Liver (tissue), 9 donors: ENCODE data around the gene USP49. TPM values are rescaled to one million over a fixed set of nuclear protein-coding genes. Genes with fewer than 3 reads are reported as not detected.
A peak's percentile ranks its signal among the peaks of the same experiment; 100 is the strongest.

Source experiments
- DNase-seq: peaks from one replicate; pipeline ENCODE4 v3.0.0-alpha.2; 2017; ENCODE audit warnings: low spot score
- H3K27ac ChIP-seq, 2 donors: one replicate each; pipeline ENCODE4 v1.7.0; 2013; ENCODE audit warnings: inconsistent platforms in 2 of 2, low read length in 2 of 2, control low read depth in 1 of 2, low read depth in 1 of 2, mild to moderate bottlenecking in 1 of 2
- H3K27me3 ChIP-seq, 4 donors: one replicate each; pipeline versions ENCODE4 v1.6.1 to v1.7.0; 2013; ENCODE audit warnings: low read length in 3 of 4, inconsistent platforms in 1 of 4, mild to moderate bottlenecking in 1 of 4, moderate library complexity in 1 of 4; ENCODE audit not compliant: control insufficient read depth in 4 of 4, insufficient read depth in 4 of 4
- H3K36me3 ChIP-seq, 4 donors: one replicate each; pipeline versions ENCODE4 v1.6.1 to v1.7.0; 2013; ENCODE audit warnings: low read length in 3 of 4, mild to moderate bottlenecking in 3 of 4, low read depth in 1 of 4, moderate library complexity in 1 of 4; ENCODE audit not compliant: control insufficient read depth in 4 of 4, insufficient read depth in 3 of 4
- H3K4me1 ChIP-seq, 4 donors: one replicate each; pipeline versions ENCODE4 v1.6.1 to v1.7.0; 2013; ENCODE audit warnings: low read length in 3 of 4, mild to moderate bottlenecking in 3 of 4, moderate library complexity in 1 of 4; ENCODE audit not compliant: control insufficient read depth in 4 of 4, insufficient read depth in 4 of 4
- H3K4me3 ChIP-seq, 3 donors: one replicate each; pipeline versions ENCODE4 v1.6.1 to v1.7.0; 2013; ENCODE audit warnings: low read length in 3 of 3, control low read depth in 1 of 3, low read depth in 1 of 3, mild to moderate bottlenecking in 1 of 3
- H3K9ac ChIP-seq, 2 donors: one replicate each; pipeline ENCODE4 v1.7.0; 2013; ENCODE audit warnings: low read length in 2 of 2, mild to moderate bottlenecking in 2 of 2, moderate library complexity in 2 of 2, control low read depth in 1 of 2, low read depth in 1 of 2
- H3K9me3 ChIP-seq, 4 donors: one replicate each; pipeline versions ENCODE4 v1.6.1 to v1.7.0; 2013; ENCODE audit warnings: low read length in 3 of 4; ENCODE audit not compliant: control insufficient read depth in 4 of 4
- CTCF ChIP-seq: fragments of 150-350 bp; IDR thresholded peaks from 2 replicates; pipeline ENCODE4 v1.5.1; 2017; ENCODE audit warnings: improper control_type of control experiment, low read depth, low read length; ENCODE audit not compliant: missing input control
- EGR1 ChIP-seq, 2 donors: IDR thresholded peaks; 2 replicates each; pipeline ENCODE4 v1.6.1; 2016 to 2018; ENCODE audit warnings: antibody characterized with exemption in 2 of 2, low read depth in 2 of 2
- FOXA1 ChIP-seq: IDR thresholded peaks from 2 replicates; pipeline ENCODE4 v1.6.1; 2016; ENCODE audit warnings: antibody characterized with exemption
- GABPA ChIP-seq, 2 donors: IDR thresholded peaks in 1 of 2; conservative IDR thresholded peaks in 1 of 2; 2 replicates each; pipeline ENCODE4 v1.6.1; 2016; ENCODE audit warnings: antibody characterized with exemption in 2 of 2, mild to moderate bottlenecking in 1 of 2, moderate library complexity in 1 of 2
- HNF4A ChIP-seq, 2 donors: conservative IDR thresholded peaks; 2 replicates each; pipeline ENCODE4 v1.6.1; 2016; ENCODE audit warnings: antibody characterized with exemption in 2 of 2, mild to moderate bottlenecking in 2 of 2
- HNF4G ChIP-seq: IDR thresholded peaks from 2 replicates; pipeline ENCODE4 v1.6.1; 2016; ENCODE audit warnings: antibody characterized with exemption
- JUND ChIP-seq, 2 donors: IDR thresholded peaks; 2 replicates each; pipeline ENCODE4 v1.6.1; 2016; ENCODE audit warnings: antibody characterized with exemption in 2 of 2
- NR2F2 ChIP-seq: IDR thresholded peaks from 2 replicates; pipeline ENCODE4 v1.6.1; 2016; ENCODE audit warnings: antibody characterized with exemption
- RAD21 ChIP-seq, 2 donors: IDR thresholded peaks; 2 replicates each; pipeline ENCODE4 v1.6.1; 2016; ENCODE audit warnings: antibody characterized with exemption in 2 of 2, mild to moderate bottlenecking in 2 of 2
- RXRA ChIP-seq, 2 donors: IDR thresholded peaks; 2 replicates each; pipeline ENCODE4 v1.6.1; 2017 to 2018; ENCODE audit warnings: antibody characterized with exemption in 2 of 2, mild to moderate bottlenecking in 1 of 2
- SP1 ChIP-seq: IDR thresholded peaks from 2 replicates; pipeline ENCODE4 v1.6.1; 2018; ENCODE audit warnings: antibody characterized with exemption, mild to moderate bottlenecking
- TAF1 ChIP-seq: conservative IDR thresholded peaks from 2 replicates; pipeline ENCODE4 v1.6.1; 2016; ENCODE audit warnings: antibody characterized with exemption, mild to moderate bottlenecking
- YY1 ChIP-seq: IDR thresholded peaks from 2 replicates; pipeline ENCODE4 v1.6.1; 2016; ENCODE audit warnings: antibody characterized with exemption, mild to moderate bottlenecking
- WGBS: extraction: QIAGEN DNeasy Blood & Tissue Kit; methylation state at CpG from one replicate; pipeline ENCODE4 v1.1.7; 2013; 5-methylcytosine and 5-hydroxymethylcytosine counted together
- polyA plus RNA-seq, 2 donors: library from polyadenylated mRNA; stranded (reverse) in 1 of 2; unstranded in 1 of 2; fragments of 200-250 nt in 1 of 2; fragments of >200 nt in 1 of 2; fragmentation: Nextera tagmentation in 1 of 2; extraction: Ambion mirVana in 1 of 2; gene quantifications; one replicate each; pipeline versions ENCODE4 v1.2.1 to v1.2.3, GENCODE V29; 2013 to 2015
- total RNA-seq, 2 donors: library from RNA; depleted of rRNA; stranded (reverse); fragments of >200 nt; gene quantifications; one replicate each; pipeline ENCODE4 v1.2.3, GENCODE V29; 2014
- TF ChIP-seq, protein P1 (sequence below): IDR thresholded peaks from 2 replicates; pipeline ENCODE4 v1.6.1; 2016; ENCODE audit warnings: antibody characterized with exemption
- TF ChIP-seq, protein P2 (sequence below): IDR thresholded peaks from 2 replicates; pipeline ENCODE4 v1.6.1; 2016; ENCODE audit warnings: antibody characterized with exemption
- TF ChIP-seq, protein P3 (sequence below): IDR thresholded peaks from 2 replicates; pipeline ENCODE4 v1.6.1; 2016; ENCODE audit warnings: antibody characterized with exemption, mild to moderate bottlenecking
- TF ChIP-seq, protein P4 (sequence below): IDR thresholded peaks from 2 replicates; pipeline ENCODE4 v1.6.1; 2016; ENCODE audit warnings: antibody characterized with exemption
- donor health status: healthy.
- donor health status: healthy.
- donor health status: healthy.
- donor health status: healthy.
- donor health status: healthy.

USP49 gene
- total and polyA plus RNA-seq, 4 donors = 0.33 to 3.4 (median 1.1) TPM

DNA sequence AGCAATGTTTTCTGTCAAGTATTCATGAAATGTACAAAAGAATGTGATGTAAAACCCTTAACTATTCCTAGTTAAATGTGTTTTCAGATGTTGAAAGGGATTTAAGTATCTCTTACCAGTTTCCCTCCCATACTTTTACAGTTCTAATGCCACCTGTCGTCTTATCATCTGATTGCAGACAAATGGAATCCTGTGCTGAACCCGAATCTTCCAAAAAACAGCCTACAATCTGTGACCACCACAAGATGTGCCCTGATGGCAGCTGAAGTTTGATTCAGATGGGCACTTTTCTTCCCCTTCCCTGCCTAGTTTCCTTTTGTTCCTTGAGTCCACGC, 105.8 kb downstream of the USP49 start:
- peaks cover 0 to 29% (median 15%) of the 10 kb centered on the region in 4 donors for H3K36me3 ChIP-seq

DNA sequence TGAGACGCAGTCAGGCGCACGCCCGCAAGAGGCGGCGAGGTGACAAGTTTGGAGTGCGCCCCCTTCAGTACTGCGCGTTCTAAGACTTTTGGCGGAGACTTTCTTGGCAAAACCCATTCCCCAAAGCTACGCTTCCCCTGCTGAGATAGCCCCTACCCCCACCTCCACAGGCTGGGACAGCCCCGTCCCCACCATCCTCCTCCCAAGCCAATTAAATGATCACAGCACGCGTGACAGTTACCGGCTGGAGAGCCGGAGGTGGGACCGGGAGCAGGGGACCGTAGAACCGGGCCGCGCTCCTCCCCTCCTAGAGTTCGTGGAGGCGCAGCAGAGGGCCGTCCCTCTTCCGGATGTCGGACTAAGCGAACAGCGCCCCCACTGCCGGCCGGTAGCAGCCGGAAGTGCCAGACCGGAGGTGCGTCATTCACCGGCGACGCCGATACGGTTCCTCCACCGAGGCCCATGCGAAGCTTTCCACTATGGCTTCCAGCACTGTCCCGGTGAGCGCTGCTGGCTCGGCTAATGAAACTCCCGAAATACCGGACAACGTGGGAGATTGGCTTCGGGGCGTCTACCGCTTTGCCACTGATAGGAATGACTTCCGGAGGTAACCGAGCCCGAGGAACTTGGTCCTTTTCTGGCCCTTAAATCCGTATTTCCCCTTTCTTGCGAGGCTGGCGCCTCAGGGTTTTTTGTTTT, 107.8 kb downstream of the USP49 start, which contains the start of gene TOMM6:
TSS of gene TOMM6 (plus strand) at position 476 of the 699 bp plus-strand sequence. CDS start at position 480, 4 bp downstream.
- Histone ChIP-seq H3K36me3 (peaks cover 0 to 27% (median 14%) of the 10 kb centered on the region in 4 donors), H3K4me1 (peaks cover 9 to 21% (median 16%) of the 10 kb centered on the region in 4 donors), H3K4me3 (peak within 1 kb of the TSS; percentile 72 to 100 (median 96)), H3K27ac (peak within 1 kb of the TSS; percentile 91 to 94), H3K9ac (peak within 1 kb of the TSS; percentile 93 to 99), H3K27me3 (no peaks in the 10 kb centered on the region), H3K9me3 (no peaks in the 10 kb centered on the region)
- WGBS = under 1% methylated on average over 55 of the region's 55 CpGs
- peak; percentile 97 for DNase-seq
- TF ChIP-seq FOXA1 = no peak
- TF ChIP-seq, protein P1, sequence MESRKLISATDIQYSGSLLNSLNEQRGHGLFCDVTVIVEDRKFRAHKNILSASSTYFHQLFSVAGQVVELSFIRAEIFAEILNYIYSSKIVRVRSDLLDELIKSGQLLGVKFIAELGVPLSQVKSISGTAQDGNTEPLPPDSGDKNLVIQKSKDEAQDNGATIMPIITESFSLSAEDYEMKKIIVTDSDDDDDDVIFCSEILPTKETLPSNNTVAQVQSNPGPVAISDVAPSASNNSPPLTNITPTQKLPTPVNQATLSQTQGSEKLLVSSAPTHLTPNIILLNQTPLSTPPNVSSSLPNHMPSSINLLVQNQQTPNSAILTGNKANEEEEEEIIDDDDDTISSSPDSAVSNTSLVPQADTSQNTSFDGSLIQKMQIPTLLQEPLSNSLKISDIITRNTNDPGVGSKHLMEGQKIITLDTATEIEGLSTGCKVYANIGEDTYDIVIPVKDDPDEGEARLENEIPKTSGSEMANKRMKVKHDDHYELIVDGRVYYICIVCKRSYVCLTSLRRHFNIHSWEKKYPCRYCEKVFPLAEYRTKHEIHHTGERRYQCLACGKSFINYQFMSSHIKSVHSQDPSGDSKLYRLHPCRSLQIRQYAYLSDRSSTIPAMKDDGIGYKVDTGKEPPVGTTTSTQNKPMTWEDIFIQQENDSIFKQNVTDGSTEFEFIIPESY = peak; percentile 80
- peak in 1 of 2 donors; percentile 49 for TF ChIP-seq JUND (IDR thresholded peaks at IDR 0.05)
- TF ChIP-seq EGR1 (IDR thresholded peaks at IDR 0.05; ENCODE audit: low read depth in 2 of 2) = peak; percentile 19 to 72
- peak; percentile 13 to 18 for TF ChIP-seq HNF4A (conservative IDR thresholded peaks at IDR 0.05)
- TF ChIP-seq NR2F2 = no peak
- TF ChIP-seq, protein P2, sequence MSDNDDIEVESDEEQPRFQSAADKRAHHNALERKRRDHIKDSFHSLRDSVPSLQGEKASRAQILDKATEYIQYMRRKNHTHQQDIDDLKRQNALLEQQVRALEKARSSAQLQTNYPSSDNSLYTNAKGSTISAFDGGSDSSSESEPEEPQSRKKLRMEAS = peak; percentile 82
- TF ChIP-seq GABPA (IDR thresholded peaks at IDR 0.05 in 1 of 2, conservative IDR thresholded peaks at IDR 0.05 in 1 of 2) = peak; percentile 93 to 98
- peak; percentile 87 for TF ChIP-seq TAF1
- TF ChIP-seq CTCF = peak; percentile 98
- peak; percentile 65 for TF ChIP-seq SP1
- TF ChIP-seq HNF4G = no peak

More for the DNA sequence above, 105.8 kb downstream of the USP49 start:
- DNase-seq = no peak
- WGBS = 74% methylated on average over 3 of the region's 3 CpGs
- Histone ChIP-seq H3K4me1 (peaks cover 9 to 21% (median 16%) of the 10 kb centered on the region in 4 donors), H3K27me3 (no peaks in the 10 kb centered on the region), H3K9ac (no peak overlapping the region), H3K9me3 (no peaks in the 10 kb centered on the region), H3K4me3 (no peak overlapping the region), H3K27ac (no peak overlapping the region)
- TF ChIP-seq YY1 (no peak), TAF1 (no peak), GABPA (IDR thresholded peaks at IDR 0.05 in 1 of 2, conservative IDR thresholded peaks at IDR 0.05 in 1 of 2) (no peak), FOXA1 (no peak), SP1 (no peak), RAD21 (IDR thresholded peaks at IDR 0.05) (no peak), RXRA (IDR thresholded peaks at IDR 0.05) (no peak)
- TF ChIP-seq, protein P2 = no peak
- TF ChIP-seq, protein P3, sequence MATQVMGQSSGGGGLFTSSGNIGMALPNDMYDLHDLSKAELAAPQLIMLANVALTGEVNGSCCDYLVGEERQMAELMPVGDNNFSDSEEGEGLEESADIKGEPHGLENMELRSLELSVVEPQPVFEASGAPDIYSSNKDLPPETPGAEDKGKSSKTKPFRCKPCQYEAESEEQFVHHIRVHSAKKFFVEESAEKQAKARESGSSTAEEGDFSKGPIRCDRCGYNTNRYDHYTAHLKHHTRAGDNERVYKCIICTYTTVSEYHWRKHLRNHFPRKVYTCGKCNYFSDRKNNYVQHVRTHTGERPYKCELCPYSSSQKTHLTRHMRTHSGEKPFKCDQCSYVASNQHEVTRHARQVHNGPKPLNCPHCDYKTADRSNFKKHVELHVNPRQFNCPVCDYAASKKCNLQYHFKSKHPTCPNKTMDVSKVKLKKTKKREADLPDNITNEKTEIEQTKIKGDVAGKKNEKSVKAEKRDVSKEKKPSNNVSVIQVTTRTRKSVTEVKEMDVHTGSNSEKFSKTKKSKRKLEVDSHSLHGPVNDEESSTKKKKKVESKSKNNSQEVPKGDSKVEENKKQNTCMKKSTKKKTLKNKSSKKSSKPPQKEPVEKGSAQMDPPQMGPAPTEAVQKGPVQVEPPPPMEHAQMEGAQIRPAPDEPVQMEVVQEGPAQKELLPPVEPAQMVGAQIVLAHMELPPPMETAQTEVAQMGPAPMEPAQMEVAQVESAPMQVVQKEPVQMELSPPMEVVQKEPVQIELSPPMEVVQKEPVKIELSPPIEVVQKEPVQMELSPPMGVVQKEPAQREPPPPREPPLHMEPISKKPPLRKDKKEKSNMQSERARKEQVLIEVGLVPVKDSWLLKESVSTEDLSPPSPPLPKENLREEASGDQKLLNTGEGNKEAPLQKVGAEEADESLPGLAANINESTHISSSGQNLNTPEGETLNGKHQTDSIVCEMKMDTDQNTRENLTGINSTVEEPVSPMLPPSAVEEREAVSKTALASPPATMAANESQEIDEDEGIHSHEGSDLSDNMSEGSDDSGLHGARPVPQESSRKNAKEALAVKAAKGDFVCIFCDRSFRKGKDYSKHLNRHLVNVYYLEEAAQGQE = no peak
- TF ChIP-seq, protein P4, sequence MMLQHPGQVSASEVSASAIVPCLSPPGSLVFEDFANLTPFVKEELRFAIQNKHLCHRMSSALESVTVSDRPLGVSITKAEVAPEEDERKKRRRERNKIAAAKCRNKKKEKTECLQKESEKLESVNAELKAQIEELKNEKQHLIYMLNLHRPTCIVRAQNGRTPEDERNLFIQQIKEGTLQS = no peak
- TF ChIP-seq, protein P1 = no peak
